Right ventricle myocardium superior (tissue), 1 donor: ENCODE data around the gene EIF4E2. TPM values are rescaled to one million over a fixed set of nuclear protein-coding genes. Genes with fewer than 3 reads are reported as not detected.

Source experiments
- ATAC-seq: fragments of 200-7000 bp; cut with Tn5 transposase; one replicate; pipeline ENCODE4 v1.9.1; 2020; ENCODE audit warnings: mild to moderate bottlenecking; ENCODE audit not compliant: poor library complexity
- DNase-seq: peaks from one replicate; pipeline ENCODE4 v3.0.0-alpha.2; 2020
- intact Hi-C: fragments of 100-400 bp; cut with DNase I; formaldehyde crosslinking; loops from one replicate; pipeline ENCODE4 v1.11.2; 2022
- long read RNA-seq: library from polyadenylated mRNA; unstranded; transcript quantifications from one replicate; pipeline ENCODE4 v2.0.0, GENCODE V29; 2021
- total RNA-seq: library from RNA; stranded (reverse); fragmentation: NEBNext Ultra II Directional; extraction: Animal tissue kit (Norgen Biotek cat#: 25700); gene quantifications from one replicate; pipeline ENCODE4 v1.2.1, GENCODE V29; 2021
- donor health status: DM: no; HTN: yes; CAD: no; lungs with severe emphysema.

The EIF4E2 gene, protein sequence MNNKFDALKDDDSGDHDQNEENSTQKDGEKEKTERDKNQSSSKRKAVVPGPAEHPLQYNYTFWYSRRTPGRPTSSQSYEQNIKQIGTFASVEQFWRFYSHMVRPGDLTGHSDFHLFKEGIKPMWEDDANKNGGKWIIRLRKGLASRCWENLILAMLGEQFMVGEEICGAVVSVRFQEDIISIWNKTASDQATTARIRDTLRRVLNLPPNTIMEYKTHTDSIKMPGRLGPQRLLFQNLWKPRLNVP
- 41.1 TPM for total RNA-seq
- long read RNA-seq, transcript EIF4E2-202 (7 exons, 3,448 nt), result minor isoform, 6 of 55 reads
- long read RNA-seq, transcript EIF4E2-201 (7 exons, 1,604 nt), result minor isoform, 6 of 55 reads
- long read RNA-seq, transcript EIF4E2-207 (8 exons, 3,525 nt), result major isoform, 26 of 55 reads
- long read RNA-seq, partial matches to known transcripts, result 0 of 55 reads
- long read RNA-seq, other reads (novel, unspliced or antisense), result 13 of 55 reads

DNA sequence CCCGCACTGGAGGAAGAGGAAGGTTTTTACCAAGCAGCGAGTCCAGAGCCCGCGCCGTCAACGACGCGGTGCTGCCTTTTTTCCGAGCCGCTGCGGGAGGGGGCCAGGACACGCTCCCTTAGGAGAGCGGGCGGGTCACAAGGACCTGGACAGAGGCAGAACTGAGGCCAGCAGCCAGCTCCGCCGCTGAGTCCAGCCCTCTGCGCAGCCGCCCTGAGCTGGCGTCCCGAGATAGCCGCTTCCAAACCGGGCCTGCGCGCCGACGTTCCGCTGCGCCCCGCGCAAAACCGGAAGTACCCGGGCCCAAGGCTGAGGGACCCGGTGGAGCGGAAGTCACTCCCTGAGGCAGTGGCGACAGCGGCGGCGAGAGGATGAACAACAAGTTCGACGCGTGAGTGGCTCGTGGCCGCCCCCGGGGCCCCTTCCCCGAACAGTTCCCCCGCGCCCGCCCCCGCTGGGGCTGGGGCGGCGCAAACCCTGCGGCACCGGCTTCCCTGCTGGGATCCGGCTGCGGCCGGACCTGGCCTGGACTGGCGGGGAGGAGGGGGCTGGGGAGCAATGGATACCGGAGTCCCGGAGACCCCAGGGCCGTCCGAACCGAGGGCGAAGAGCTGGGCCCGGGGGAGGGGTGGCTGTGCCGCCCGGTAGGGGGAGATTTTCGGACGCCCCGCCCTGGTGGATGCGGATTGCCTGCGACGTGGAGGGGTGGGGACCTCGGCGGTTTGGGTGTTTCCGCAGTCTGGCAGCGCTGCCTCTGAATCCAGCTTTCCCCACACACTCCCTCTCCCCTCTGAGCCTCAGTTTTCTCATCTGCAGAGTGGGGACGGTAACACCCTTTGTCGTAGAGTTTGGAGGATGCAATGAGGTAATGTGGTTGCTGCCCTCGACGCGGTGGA lies at the start of gene EIF4E2, which contains the start of gene TIGD1:
EIF4E2 (plus strand) TSS at position 336 of the 896 bp plus-strand sequence; CDS start at position 372, 36 bp downstream.
TIGD1 (minus strand) TSS at position 204 of the 896 bp plus-strand sequence. CDS start 675 bp downstream, outside the sequence.
- intact Hi-C loops, result no loop called here
- DNase-seq, result peak; percentile 97
- ATAC-seq, result peak; percentile 99

DNA sequence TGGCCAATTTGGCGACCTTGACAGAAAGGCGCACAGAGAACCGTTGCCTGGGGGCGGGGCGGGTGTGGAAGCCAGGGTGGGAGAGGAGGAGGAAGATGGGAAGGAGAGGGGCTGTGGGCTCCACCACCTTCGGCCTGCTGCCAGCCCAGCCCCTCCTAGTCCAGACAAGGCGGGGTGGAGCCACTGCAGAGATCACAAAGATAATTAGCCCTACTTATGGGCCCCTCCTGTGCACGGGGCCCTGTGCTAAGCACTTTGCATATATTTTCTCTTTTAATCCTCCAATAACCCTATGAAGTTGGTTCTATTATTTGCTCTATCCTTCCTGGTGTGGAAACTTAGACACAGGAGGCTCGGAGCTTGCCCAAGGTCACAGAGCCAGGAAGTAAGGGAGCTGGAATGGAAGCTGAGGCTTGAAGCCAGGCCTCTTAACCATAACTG lies 49.1 kb upstream of the EIF4E2 start:
- ATAC-seq, result no peak
- DNase-seq, result no peak
- intact Hi-C loops, result no loop called here

DNA sequence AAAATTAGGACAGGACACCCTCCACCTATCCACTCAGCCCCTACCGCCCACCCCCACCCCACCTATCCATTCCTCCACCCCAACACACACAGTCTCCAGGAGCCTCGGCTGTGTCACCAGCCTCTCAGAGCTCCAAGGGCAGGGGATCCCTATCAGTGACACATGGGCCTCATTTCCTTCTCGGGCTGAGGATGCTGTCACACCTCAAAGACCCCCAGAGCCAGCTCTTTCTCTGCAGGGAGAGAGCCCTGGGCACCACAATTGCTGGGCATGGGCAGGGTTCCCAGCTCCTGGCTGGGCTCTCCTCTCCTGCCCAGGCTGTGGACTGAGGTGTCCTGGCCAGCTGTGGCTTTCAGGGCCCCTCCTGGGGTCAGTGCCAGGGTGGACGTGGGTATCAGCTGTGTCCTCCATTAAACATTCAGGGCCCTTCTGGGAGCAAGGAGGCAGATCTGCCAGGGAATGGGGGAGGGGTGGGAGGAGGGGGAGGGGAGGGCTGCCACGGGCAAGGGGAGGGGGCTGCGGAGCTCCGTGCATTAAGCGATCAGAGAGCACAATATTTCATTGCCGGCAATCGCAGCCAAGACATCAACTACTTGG lies 48.6 kb upstream of the EIF4E2 start:
- intact Hi-C loops, result no loop called here
- ATAC-seq (no peak), DNase-seq (no peak)

DNA sequence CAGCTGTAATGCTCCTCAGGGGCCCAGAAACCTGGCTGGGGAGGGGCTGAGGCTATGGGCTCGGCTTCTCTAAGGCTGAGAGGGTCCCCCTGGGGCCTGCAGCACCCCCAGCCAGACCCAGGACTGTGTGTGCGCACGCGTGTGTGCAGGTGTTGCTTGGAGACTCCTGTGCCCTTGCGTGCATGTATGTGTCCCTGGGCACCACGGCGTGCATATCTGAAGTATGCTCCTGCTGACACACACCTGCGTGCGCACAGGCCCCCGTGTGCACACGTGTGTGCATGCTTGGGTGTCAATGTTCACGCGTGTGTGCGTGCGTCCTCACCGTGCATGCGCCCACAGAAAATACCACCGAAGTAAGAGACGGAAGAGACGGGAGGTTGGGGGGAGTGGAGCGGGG lies 48.0 kb upstream of the EIF4E2 start:
- DNase-seq (no peak), ATAC-seq (no peak)
- intact Hi-C loops, result no loop called here

DNA sequence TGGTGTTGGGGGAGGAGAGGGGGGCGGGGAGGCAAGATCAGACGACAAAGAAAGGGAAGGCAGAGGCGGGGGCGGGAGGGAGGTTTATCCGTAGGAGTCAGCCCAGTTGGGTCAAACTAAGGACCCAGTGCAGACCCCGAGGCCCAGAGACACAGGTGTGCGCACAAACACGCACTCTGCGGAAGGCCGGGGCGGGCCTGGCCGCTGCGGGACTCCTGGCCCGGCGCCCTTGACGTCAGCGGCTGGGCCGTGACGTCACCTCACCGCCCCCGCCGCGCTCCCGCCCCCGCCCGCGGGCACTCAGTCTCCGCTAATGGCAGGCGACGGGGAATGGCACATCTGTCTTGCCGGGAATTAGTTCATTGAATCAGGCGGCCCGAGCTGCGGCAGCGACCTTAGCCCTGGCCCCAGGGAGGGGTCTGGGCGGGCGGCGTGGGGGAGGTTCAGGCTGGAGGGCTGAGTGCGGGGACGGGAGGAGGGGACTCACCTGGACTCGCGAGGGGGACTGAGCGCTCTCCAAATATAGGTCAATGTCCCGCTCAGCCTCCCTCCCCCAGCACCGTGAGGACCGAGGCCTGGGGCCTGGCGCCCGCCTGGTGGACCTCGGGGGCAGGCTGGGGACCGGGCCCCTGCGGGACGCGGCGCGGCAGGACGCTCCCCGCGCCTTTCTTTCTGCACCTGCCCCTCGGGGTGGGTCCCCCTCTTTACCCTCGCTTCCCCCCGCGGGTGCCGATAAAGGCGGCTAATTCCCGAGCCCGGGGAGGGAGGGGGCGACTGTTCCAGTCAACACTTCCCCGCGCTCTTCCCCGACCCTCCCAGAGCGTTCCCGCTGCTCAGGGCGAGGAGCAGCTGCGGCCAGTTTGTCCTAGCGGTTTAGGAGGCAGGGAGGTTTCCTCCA lies 47.3 kb upstream of the EIF4E2 start:
- intact Hi-C loops, result no loop called here
- DNase-seq, result no peak
- ATAC-seq, result peak; percentile 85

DNA sequence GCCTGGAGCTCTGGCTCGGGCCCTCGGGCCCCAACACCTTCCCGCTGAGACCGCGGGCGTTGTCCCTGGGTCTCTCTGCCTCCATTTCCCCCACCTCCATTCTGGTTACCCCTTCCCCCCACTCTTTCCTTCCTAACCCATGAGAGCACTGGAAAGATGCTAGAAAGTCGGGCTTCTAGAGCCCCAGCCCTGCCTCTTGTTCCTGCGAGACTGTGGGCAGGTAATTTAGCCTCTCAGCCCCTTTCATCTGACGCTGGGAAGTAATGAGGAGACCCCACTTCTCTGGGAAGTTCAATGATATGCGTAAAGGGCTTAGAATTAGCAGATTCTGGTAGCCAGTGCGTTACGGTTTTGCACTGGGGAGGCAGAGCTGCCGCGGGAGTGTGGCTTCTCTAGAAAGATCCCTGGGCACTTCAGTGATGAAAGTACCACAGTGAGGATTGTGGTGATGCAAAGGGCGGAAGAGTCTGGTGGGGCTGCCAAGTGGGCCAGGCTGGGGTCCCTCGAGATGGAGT lies 46.6 kb upstream of the EIF4E2 start:
- no peak for DNase-seq
- intact Hi-C loops, result no loop called here
- ATAC-seq, result no peak

DNA sequence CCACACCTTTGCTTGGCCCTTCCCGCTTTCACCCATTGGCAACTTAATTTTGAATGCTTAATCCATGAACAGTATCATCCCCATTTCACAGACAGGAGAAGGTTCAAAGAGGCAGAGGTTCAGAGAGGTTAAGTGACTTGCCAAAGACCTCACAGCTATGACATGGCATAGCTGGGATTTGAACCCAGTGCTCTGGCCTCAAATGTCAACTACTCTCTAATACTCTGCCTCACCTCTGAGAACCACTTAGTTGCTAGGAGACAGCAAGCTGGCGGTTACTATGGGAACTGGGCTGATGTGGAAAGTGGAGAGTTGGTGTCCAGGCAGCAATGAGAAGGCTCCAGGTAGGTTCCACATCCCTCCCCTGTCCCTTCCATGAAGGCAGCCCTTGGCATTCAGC lies 46.1 kb upstream of the EIF4E2 start:
- DNase-seq (no peak), ATAC-seq (no peak)
- intact Hi-C loops, result no loop called here

DNA sequence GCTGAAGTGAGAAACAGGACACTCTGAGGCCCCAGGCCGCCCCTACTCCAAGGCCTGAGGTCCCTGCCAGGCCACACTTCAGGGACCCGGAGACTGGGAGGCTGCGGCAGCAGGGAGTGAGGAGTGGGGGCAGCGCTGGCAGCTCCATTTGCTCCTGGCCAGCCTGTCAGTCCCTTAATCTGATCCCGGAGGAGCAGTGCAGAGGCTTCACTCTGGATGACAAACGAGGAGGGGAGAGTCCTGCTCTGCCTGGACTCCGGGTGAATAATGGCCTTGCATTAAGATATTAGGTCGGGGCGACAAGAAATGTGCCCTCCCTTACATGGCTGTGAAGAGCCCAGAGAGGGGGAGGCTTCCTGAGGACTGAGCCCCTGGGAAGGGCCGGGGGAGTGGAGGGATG lies 44.6 kb upstream of the EIF4E2 start:
- intact Hi-C loops, result no loop called here
- ATAC-seq (no peak), DNase-seq (no peak)

DNA sequence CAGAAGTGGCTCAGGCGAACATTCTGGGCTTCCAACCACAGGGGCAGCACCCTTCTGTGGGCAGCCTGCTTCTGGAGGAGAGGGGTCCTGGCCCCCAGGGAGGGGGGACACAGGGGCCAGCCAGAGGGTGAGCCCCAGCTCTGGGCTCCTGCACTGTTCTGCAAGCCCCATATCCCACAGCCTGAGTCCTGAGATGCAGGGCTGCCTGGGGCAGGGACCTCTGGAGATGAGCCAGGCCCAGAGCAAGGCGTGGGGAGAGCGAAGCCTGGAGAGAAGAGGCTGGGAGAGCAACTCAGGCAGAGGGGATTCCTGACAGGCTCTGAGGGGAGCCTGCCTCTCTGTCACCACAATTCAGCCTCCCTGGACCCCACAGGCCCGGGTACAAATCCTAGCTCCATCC lies 43.8 kb upstream of the EIF4E2 start:
- intact Hi-C loops, result no loop called here
- ATAC-seq (no peak), DNase-seq (no peak)

DNA sequence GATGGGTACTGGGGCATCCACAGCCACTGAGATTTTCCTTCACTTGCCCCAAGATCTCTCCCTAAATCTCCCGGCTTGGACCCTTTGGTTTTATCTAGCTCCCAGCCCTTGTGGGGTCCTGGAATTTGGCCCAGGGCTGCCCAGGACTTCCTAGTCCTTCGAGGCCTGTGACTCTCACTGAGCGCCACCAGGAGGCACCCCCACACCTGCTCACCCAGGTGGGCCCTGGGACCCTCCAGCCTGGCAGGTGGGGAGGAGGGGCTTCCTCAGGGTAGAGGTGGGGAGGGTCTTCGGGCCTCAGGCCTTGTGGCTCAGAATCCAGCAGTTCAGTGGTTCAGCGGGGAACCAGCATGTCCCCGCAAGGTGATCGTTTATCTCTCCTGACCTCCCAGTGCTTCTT lies 42.2 kb upstream of the EIF4E2 start:
- no peak for ATAC-seq
- no peak for DNase-seq
- intact Hi-C loops, result no loop called here

DNA sequence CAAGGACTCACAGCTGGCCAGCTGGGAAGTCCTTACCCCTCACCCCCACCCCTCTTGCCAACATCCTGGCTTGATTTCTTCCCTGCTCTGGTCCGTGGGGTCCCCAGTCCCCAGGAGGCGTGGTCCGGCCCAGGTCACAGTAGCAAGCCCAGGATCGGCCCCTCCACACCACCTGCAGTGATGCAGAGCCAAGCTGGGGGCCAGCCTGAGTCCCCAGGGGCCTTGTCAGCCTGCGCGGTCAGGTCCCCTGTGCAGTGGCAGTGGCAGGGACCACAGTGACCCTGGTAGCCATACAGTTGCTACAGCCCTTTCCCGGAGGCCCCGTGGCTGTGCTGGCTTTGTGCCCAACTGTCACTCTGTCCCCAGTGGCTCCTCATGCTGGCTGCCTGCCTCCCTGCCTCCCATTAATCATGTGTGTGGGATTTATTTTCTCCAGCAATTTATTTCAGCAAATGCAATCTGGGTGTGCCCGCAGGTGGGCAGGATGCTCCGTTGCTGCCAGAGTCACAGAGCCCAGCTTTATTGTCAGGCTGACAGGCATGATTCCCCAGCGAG lies 39.1 kb upstream of the EIF4E2 start:
- intact Hi-C loops, result no loop called here
- ATAC-seq (peak; percentile 70), DNase-seq (no peak)

DNA sequence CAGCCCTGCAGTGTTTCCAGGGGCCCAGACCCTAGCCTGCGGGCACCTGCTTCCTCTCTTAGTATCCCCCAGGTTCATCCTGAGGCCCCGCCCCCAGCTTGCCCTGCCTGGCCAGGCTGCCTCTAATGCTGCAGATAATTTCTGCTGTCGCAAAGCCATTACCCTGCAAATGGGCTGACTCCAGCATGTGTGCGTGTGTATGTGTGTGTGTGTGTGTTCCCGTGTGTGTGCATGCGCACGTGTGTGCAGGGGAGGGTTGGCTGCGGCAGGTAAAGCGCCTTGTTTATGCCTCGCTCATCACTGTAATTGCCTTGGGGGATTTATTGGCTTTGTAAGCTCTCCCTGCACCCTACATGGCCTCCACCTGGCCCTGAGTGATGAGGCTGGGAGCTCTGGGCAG lies 37.9 kb upstream of the EIF4E2 start:
- ATAC-seq, result no peak
- intact Hi-C loops, result no loop called here
- no peak for DNase-seq

DNA sequence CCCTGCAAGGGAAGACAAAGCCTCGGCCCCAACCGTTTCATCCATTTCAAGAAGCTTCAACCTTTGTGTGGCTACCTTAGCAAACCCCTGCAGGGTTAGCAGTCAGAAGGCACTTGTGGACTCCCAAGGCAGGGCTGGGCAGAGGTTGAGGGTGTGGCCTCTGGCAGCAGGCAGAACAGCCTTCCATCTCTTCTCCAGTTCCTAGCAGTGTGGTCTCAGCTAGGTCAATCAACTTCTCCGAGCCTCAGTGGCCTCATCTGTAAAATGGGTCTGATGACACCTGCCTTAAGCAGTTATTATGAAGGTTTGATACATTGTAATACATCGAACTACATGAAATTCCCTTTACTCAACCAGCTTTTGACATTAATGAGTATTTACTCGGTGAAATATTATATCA lies 37.1 kb upstream of the EIF4E2 start:
- intact Hi-C loops, result no loop called here
- DNase-seq (no peak), ATAC-seq (no peak)

DNA sequence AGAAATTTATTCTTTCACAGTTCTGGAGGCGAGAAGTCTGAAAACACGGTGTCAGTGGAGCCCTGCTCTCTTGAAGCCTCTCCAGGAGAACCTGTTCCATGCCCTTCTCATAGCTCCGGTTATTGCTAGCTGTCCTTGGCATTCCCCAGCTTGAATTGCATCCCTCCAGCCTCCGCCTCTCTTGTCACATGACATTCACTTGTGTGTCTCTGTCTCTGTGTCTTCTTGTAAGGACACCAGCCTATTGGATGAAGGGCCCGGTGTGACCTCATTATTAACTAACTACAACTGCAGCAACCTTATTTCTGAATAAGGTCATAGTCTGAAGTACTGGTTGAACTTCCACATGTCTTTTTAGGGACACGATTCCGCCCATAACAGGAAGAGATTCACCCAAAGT lies 34.9 kb upstream of the EIF4E2 start:
- DNase-seq, result no peak
- intact Hi-C loops, result no loop called here
- no peak for ATAC-seq

DNA sequence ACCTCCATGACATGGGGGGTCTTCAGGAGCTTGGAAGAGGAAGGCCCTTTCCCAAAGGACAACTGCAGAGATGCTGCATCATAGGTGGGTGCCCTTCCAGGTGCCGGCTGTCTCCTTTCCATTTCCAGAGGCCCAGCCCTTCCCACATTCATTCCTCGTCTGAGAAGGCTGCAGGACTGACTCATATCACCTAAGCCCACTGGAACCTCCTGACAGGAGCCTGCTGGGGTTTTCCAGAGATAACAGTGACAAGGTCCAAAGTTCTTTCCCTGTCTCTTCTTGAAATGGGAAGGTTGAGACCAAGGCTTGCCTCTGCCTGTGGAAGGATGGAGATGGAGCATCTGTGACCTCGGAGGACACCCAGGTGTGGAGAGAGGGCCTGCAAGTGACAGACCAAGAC lies 33.9 kb upstream of the EIF4E2 start:
- intact Hi-C loops, result no loop called here
- ATAC-seq (no peak), DNase-seq (no peak)

DNA sequence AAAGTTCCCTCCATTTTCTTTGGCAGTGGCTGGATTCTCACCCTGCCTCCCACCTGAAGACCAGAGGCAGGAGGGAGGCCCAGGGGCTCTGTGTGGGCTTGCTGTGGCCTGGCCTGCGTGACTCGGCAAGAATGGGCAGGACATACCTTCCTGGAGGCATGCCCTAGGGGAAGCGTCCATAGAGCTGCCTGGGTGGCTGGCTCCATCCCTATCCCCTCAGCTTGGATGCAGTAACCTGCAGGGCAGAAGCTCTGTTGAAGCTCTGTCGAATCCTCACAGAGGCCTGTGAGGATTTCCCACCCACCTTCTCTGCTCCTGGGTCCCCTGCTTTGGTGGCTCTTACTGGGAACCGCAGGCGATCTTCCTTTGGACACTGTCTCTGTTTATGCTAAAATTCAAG lies 31.6 kb upstream of the EIF4E2 start:
- no peak for ATAC-seq
- DNase-seq, result no peak
- intact Hi-C loops, result no loop called here

DNA sequence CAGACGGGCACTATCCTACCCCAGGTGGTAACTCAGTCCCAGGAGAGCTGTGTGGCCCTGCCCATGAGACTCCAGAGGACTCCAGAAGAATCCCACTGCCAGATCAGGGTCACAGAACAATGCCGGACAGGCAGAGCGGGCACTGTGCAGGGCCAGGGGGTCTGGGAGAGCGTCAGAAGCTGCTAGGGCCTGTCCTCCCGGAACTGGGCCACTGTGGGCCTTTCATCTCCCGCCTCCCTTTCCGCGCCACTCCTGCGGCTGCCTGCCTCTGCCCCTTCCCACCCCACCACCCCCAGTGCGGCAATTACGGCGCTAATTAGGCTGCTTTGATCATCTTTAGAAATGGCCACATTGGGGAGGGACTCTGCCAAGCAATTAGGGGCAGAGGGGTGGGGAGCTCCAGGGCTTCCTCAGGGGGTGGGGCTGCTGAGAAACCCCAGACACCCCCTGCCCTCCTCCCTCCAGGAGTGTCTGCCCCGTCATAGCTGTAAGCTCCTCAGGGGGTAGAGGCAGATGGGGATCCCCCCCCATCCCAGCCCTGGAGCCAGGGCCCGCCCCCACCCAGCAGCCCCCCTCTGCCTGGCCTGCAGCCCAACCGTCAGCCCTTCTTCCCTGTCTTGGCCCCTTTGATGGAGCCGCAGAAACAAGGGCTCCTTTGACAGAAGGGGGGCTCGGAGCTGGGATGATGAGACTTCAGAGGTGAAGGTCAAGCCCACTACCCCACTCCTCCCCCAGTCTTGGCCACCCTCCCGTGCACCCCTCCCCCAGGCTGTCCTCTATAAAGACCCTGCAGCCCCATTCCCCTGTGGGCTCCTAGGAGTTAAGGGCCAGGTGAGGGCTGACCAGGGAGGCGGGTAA lies 30.7 kb upstream of the EIF4E2 start, which contains the start of gene PRSS56:
PRSS56 (plus strand) TSS at position 808 of the 858 bp plus-strand sequence. CDS start 211 bp downstream, outside the sequence.
- DNase-seq (no peak), ATAC-seq (no peak)
- intact Hi-C loops, result loop anchor here (5.0 kb wide), 2 partner anchors 68 to 613 kb away; no protein-coding TSS in a partner anchor
